Upper lobe of left lung (tissue), 6 donors: ENCODE results near the gene SEPTIN7. TPM values are rescaled to one million over a fixed set of nuclear protein-coding genes. Genes with fewer than 3 reads are reported as not detected.
A peak's percentile ranks its signal among the peaks of the same experiment; 100 is the strongest.

Experiments
- ATAC-seq, 2 donors: fragments of 200-7000 bp; cut with Tn5 transposase; one replicate each; pipeline ENCODE4 v1.9.1; 2022; ENCODE audit warnings: mild to moderate bottlenecking in 2 of 2, moderate library complexity in 2 of 2; ENCODE audit not compliant: low FRiP score in 2 of 2
- DNase-seq, 2 donors: peaks; one replicate each; pipeline ENCODE4 v3.0.0-alpha.2; 2019 to 2020
- H3K27ac ChIP-seq, 4 donors: fragments of 200-600 bp; sonication (generic); one replicate each; pipeline ENCODE4 v1.5.1; 2016 to 2019
- H3K27me3 ChIP-seq, 4 donors: fragments of 200-600 bp; sonication (generic); one replicate each; pipeline ENCODE4 v1.5.1; 2017 to 2019
- H3K36me3 ChIP-seq, 4 donors: fragments of 200-600 bp; sonication (generic); one replicate each; pipeline ENCODE4 v1.5.1; 2016 to 2019
- H3K4me1 ChIP-seq, 4 donors: fragments of 200-600 bp; sonication (generic); one replicate each; pipeline ENCODE4 v1.5.1; 2018 to 2019
- H3K4me3 ChIP-seq, 4 donors: fragments of 200-600 bp; sonication (generic); one replicate each; pipeline ENCODE4 v1.5.1; 2017 to 2019; ENCODE audit warnings: mild to moderate bottlenecking in 2 of 4, moderate library complexity in 1 of 4
- H3K9me3 ChIP-seq, 4 donors: fragments of 200-600 bp; sonication (generic); one replicate each; pipeline ENCODE4 v1.5.1; 2018 to 2019
- EP300 ChIP-seq, 4 donors: sonication (generic); formaldehyde crosslinking; IDR thresholded peaks; one replicate each; pipeline ENCODE4 v1.5.1; 2017; ENCODE audit warnings: antibody characterized with exemption in 4 of 4, control low read depth in 2 of 4
- POLR2A ChIP-seq, 4 donors: fragments of 450-650 bp; IDR thresholded peaks; one replicate each; pipeline ENCODE4 v1.5.1; 2016 to 2017; ENCODE audit warnings: antibody characterized with exemption in 4 of 4, mild to moderate bottlenecking in 2 of 4
- POLR2AphosphoS5 ChIP-seq, 2 donors: sonication (generic); formaldehyde crosslinking; IDR thresholded peaks; one replicate each; pipeline ENCODE4 v1.5.1; 2017; ENCODE audit warnings: antibody characterized with exemption in 2 of 2
- WGBS, 2 donors: methylation state at CpG; one replicate each; pipeline ENCODE4 v1.1.5; 2017 to 2018; 5-methylcytosine and 5-hydroxymethylcytosine counted together
- total RNA-seq, 6 donors: library from RNA; depleted of rRNA in 4 of 6; stranded (reverse); fragments of >200 nt in 4 of 6; gene quantifications; one replicate each; pipeline versions ENCODE4 v1.1.0 to v1.2.1, GENCODE V29; 2016 to 2021
- TF ChIP-seq, protein P1 (sequence below), 6 experiments: fragments of 450-650 bp in 4 of 6; fragments of 200-600 bp in 2 of 6; sonication (generic) in 2 of 6; IDR thresholded peaks; one replicate each; pipeline ENCODE4 v1.5.1; 2016 to 2019; ENCODE audit warnings: antibody characterized with exemption in 6 of 6
- donor health status: DM: no; HTN: no; CAD: no; lungs with moderate emphysema.
- donor health status: DM: no; HTN: yes; CAD: no; lungs with severe emphysema.

Gene SEPTIN7
- total RNA-seq, 6 donors from 2014 or later = 47.1 to 215 (median 142) TPM

DNA sequence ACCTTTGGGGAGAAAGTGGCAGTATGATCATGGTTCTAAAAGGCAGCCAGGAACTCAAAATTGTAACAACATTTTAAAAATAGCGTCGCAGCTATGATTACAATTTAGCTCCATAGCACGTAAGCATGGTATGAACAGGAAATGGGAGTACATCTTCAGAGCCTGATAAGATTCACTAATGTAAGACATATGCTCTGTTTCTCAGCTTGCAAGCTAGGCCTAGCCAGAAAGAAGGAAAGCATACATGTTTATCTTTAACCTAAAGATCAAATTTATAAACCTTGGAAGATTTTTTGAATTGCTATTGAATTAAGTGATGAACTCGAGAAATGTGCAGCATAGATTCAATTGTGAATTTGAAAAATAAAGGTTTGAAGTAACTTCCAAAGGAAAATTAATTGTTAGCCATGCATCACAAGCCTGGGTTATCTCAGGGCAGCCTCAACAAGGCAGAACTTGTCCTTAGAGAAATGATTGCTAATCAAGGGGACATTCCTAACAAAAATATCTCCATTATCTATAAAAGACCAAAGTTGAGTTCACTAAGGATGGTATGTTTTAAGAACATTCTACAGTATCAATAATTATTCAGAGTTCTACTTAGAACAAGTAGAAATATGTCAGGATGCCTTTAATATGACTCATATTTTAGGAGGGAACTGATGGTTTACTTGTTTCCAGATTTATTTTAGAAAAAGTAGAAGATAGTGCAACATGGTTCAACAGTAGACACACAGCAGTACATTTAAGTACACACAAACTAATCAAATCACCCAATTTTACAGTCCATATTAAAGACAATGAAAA lies 38.8 kb upstream of the SEPTIN7 start:
- WGBS, 2 donors = 44 to 59% methylated on average over 4 of the region's 4 CpGs
- ATAC-seq (no peak), DNase-seq (no peak)
- H3K4me1 ChIP-seq = peaks cover 0 to 26% (median 14%) of the 10 kb centered on the region in 4 donors
- TF ChIP-seq EP300 (IDR thresholded peaks at IDR 0.05) = no peak
- no peak for TF ChIP-seq POLR2A (IDR thresholded peaks at IDR 0.05)
- TF ChIP-seq POLR2AphosphoS5 (IDR thresholded peaks at IDR 0.05) = no peak
- TF ChIP-seq, protein P1, sequence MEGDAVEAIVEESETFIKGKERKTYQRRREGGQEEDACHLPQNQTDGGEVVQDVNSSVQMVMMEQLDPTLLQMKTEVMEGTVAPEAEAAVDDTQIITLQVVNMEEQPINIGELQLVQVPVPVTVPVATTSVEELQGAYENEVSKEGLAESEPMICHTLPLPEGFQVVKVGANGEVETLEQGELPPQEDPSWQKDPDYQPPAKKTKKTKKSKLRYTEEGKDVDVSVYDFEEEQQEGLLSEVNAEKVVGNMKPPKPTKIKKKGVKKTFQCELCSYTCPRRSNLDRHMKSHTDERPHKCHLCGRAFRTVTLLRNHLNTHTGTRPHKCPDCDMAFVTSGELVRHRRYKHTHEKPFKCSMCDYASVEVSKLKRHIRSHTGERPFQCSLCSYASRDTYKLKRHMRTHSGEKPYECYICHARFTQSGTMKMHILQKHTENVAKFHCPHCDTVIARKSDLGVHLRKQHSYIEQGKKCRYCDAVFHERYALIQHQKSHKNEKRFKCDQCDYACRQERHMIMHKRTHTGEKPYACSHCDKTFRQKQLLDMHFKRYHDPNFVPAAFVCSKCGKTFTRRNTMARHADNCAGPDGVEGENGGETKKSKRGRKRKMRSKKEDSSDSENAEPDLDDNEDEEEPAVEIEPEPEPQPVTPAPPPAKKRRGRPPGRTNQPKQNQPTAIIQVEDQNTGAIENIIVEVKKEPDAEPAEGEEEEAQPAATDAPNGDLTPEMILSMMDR (IDR thresholded peaks at IDR 0.05) = no peak
- no peaks in the 10 kb centered on the region for H3K9me3 ChIP-seq
- H3K36me3 ChIP-seq = no peaks in the 10 kb centered on the region
- peak overlapping the region in 2 of 4 donors; percentile 24 to 37 for H3K27ac ChIP-seq
- no peaks in the 10 kb centered on the region for H3K27me3 ChIP-seq
- no peak overlapping the region for H3K4me3 ChIP-seq

DNA sequence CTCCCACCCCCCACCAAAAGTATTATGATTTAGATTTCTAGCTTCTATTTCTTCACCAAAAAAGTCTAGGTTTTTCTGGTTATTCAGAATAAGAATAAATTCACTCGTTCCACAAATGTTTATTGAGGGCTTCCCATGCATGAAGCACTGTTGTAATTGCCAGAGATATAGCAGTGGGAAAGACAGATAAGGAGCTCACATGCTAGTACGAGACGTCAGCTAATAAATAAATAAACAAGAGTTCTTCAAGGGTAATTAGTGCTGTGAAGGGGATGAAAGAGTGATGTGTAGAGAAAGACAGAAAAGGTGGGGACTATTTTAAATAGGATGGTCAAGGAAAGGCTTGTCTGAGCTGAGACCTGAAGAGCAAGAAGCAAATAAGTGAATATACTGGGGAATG lies 38.1 kb upstream of the SEPTIN7 start:
- DNase-seq (no peak), ATAC-seq (no peak)
- H3K27ac ChIP-seq = peak overlapping the region in 1 of 4 donors; percentile 37
- TF ChIP-seq POLR2AphosphoS5 (IDR thresholded peaks at IDR 0.05) = no peak
- TF ChIP-seq, protein P1 (IDR thresholded peaks at IDR 0.05) = no peak
- 45 to 51% methylated on average over 3 of the region's 3 CpGs for WGBS, 2 donors
- no peaks in the 10 kb centered on the region for H3K36me3 ChIP-seq
- no peaks in the 10 kb centered on the region for H3K27me3 ChIP-seq
- H3K9me3 ChIP-seq = no peaks in the 10 kb centered on the region
- H3K4me1 ChIP-seq = peaks cover 0 to 26% (median 14%) of the 10 kb centered on the region in 4 donors
- no peak overlapping the region for H3K4me3 ChIP-seq

DNA sequence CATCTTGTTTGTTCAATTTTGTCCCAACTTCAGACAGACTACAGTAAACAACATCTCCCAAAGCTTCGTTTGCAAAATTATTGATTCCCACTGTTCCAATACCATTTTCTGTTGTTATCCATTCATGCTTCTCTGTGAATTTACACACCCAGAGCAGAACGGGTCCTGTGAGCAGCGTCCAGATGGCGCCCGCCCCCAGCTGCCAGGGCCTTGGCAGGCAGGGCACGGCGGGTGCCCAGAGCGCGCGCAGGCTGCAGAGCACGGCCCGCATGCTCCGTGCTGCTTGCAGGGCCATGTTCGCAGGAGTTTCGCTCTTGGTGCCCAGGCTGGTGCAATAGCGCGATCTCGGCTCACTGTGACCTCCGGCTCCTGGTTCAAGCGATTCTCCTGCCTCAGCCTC lies 32.5 kb upstream of the SEPTIN7 start:
- TF ChIP-seq EP300 (IDR thresholded peaks at IDR 0.05) (no peak), POLR2AphosphoS5 (IDR thresholded peaks at IDR 0.05) (no peak), POLR2A (IDR thresholded peaks at IDR 0.05) (no peak)
- TF ChIP-seq, protein P1 (IDR thresholded peaks at IDR 0.05) = no peak
- Histone ChIP-seq H3K27ac (no peak overlapping the region), H3K9me3 (no peaks in the 10 kb centered on the region), H3K36me3 (no peaks in the 10 kb centered on the region), H3K27me3 (no peaks in the 10 kb centered on the region), H3K4me3 (no peak overlapping the region), H3K4me1 (no peaks in the 10 kb centered on the region)
- DNase-seq (peak in 1 of 2 donors; percentile 57), ATAC-seq (no peak)
- WGBS, 2 donors = 96 to 99% methylated on average over 15 to 20 of the region's 20 CpGs

DNA sequence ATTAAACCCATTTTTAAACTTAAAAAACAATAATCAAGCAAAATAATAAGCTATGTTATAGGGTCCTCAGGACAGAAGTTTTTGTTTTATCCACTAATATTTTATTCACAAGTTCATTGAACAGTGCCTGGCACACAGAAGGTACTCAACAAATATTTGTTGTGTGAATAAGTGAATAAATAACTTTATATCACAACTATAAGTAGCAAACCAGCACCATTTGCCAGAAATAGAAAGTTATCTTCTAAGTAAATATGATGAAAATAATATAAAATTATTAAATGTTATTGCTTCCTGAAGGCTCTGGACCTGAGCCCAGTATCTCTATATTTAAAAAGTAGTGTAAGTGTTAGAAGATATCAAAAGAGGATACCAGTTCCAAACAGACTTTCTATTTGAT lies 29.1 kb upstream of the SEPTIN7 start:
- ATAC-seq (no peak), DNase-seq (no peak)
- TF ChIP-seq POLR2A (IDR thresholded peaks at IDR 0.05) (no peak), POLR2AphosphoS5 (IDR thresholded peaks at IDR 0.05) (no peak)
- H3K27me3 ChIP-seq = no peaks in the 10 kb centered on the region
- no peaks in the 10 kb centered on the region for H3K36me3 ChIP-seq
- no peaks in the 10 kb centered on the region for H3K9me3 ChIP-seq
- H3K4me3 ChIP-seq = no peak overlapping the region
- H3K4me1 ChIP-seq = no peaks in the 10 kb centered on the region
- H3K27ac ChIP-seq = no peak overlapping the region

DNA sequence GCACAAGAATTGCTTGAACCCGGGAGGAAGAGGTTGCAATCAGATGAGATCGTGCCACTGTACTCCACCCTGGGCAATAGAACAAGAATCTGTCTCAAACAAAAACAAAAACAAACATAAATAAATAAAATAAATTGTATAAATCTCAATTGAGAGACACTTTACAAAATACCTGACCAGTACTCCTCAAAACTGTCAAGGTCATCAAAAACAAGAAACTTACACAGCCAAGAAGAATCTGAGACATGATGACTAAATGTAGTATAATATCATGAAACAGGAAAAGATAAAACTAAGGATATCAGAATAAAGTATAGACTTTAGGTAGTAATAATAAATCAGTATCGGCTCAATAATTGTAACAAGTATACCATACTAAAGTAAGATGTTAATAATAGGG lies 26.9 kb upstream of the SEPTIN7 start:
- Histone ChIP-seq H3K9me3 (no peaks in the 10 kb centered on the region), H3K27ac (no peak overlapping the region), H3K27me3 (no peaks in the 10 kb centered on the region), H3K36me3 (no peaks in the 10 kb centered on the region), H3K4me1 (no peaks in the 10 kb centered on the region), H3K4me3 (no peak overlapping the region)
- TF ChIP-seq, protein P1 (IDR thresholded peaks at IDR 0.05) = no peak
- TF ChIP-seq EP300 (IDR thresholded peaks at IDR 0.05) = no peak
- TF ChIP-seq POLR2AphosphoS5 (IDR thresholded peaks at IDR 0.05) = no peak
- no peak for TF ChIP-seq POLR2A (IDR thresholded peaks at IDR 0.05)
- ATAC-seq (no peak), DNase-seq (no peak)
- WGBS, 2 donors = 95 to 96% methylated on average over 3 of the region's 3 CpGs
